ENCODE data around the gene PPP1R1C. TPM values are rescaled to one million over a fixed set of nuclear protein-coding genes. Genes with fewer than 3 reads are reported as not detected.

Gene PPP1R1C
- total and polyA plus RNA-seq, 2 of the 13 experiments (the other 11 are each of a cell fraction or from before 2014, with no cell fraction given) = 1.5 to 3.5 TPM

DNA sequence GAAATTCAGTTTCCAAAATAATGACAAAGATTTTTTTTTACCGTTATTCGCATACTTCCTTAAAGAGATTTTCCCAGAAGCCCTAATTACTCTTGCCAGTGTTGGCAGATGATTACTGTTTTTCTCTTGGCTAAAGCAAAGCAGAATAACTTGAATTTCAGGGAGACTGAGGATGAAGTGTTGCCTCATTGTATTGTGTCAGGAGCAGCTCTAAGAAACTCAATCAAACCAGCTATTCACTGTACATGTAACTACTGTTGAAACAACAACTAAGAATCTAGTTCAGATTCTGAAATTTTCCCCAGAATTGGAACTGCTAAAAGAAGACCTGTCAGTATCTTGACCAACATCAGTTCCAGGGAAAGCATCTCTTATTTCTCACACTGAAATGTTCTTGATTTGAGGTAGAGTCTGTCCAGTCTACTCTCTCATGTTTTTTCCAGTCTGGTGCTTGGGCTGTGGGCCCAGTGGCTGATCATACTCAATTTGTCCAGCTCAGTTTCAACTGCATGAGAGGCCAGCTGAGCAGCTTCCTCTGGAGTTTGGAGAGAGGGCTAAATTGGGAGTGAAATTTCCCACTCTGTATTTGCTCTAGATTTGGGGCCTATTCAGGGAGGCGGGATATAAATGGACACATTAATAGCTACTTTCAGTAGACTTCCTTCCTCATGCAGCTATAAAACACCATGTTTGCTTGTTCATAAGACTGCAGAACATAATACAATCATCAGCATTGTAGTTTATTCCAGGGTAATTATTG is 78.5 kb downstream of the PPP1R1C start:
- FAIRE-seq (no peak), DNase-seq (ENCODE audit: low spot score) (no peak), ATAC-seq (no peak)
- TF ChIP-seq SALL2 (CRISPR knock-in tag; IDR thresholded peaks at IDR 0.05) (no peak), CBX5 (CRISPR knock-in tag; IDR thresholded peaks at IDR 0.05; ENCODE audit: borderline replicate concordance) (no peak), ZFP36L1 (CRISPR knock-in tag; IDR thresholded peaks at IDR 0.05) (no peak), KLF6 (CRISPR knock-in tag; IDR thresholded peaks at IDR 0.05) (no peak), ZNF3 (CRISPR knock-in tag; IDR thresholded peaks at IDR 0.05) (no peak), SRSF9 (IDR thresholded peaks at IDR 0.05; ENCODE audit: borderline replicate concordance, insufficient read depth, low read depth, low read length, poor library complexity, severe bottlenecking) (no peak), IRX3 (CRISPR knock-in tag; IDR thresholded peaks at IDR 0.05; ENCODE audit: borderline replicate concordance, low read depth) (no peak), ONECUT2 (CRISPR knock-in tag; IDR thresholded peaks at IDR 0.05) (no peak), EP300 (IDR thresholded peaks at IDR 0.05; ENCODE audit: low read depth in 2 of 2, low read length in 2 of 2) (no peak), EP300 (CRISPR knock-in tag; IDR thresholded peaks at IDR 0.05; ENCODE audit: borderline replicate concordance) (no peak), DNMT1 (CRISPR knock-in tag; IDR thresholded peaks at IDR 0.05) (no peak), ISL2 (CRISPR knock-in tag; IDR thresholded peaks at IDR 0.05) (no peak), ZNF713 (CRISPR knock-in tag; IDR thresholded peaks at IDR 0.05) (no peak), TFDP1 (CRISPR knock-in tag; IDR thresholded peaks at IDR 0.05; ENCODE audit: borderline replicate concordance) (no peak), POGK (CRISPR knock-in tag; conservative IDR thresholded peaks at IDR 0.05) (no peak), CAMTA2 (CRISPR knock-in tag; IDR thresholded peaks at IDR 0.05; ENCODE audit: borderline replicate concordance) (no peak), FLYWCH1 (CRISPR knock-in tag; IDR thresholded peaks at IDR 0.05) (no peak), TAF15 (IDR thresholded peaks at IDR 0.05; ENCODE audit: low read depth, low read length, poor library complexity, severe bottlenecking) (no peak)
- TF ChIP-seq, protein P1, sequence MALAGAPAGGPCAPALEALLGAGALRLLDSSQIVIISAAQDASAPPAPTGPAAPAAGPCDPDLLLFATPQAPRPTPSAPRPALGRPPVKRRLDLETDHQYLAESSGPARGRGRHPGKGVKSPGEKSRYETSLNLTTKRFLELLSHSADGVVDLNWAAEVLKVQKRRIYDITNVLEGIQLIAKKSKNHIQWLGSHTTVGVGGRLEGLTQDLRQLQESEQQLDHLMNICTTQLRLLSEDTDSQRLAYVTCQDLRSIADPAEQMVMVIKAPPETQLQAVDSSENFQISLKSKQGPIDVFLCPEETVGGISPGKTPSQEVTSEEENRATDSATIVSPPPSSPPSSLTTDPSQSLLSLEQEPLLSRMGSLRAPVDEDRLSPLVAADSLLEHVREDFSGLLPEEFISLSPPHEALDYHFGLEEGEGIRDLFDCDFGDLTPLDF (CRISPR knock-in tag; IDR thresholded peaks at IDR 0.05) = no peak
- Histone ChIP-seq H3K9ac (ENCODE audit: insufficient read depth, low read depth, low read length) (no peak overlapping the region), H2AFZ (ENCODE audit: low read length) (no peak overlapping the region), H3K36me3 (replicated peaks in 1 of 2; ENCODE audit: control insufficient read depth in 1 of 2, insufficient read depth in 2 of 2, low read length in 2 of 2) (no peaks in the 10 kb centered on the region), H3K9me3 (ENCODE audit: low read length) (no peaks in the 10 kb centered on the region), H3K4me2 (ENCODE audit: low read depth, low read length) (no peak overlapping the region), H3K4me3 (replicated peaks in 1 of 3; ENCODE audit: insufficient read depth in 1 of 3, low read depth in 2 of 3, low read length in 3 of 3) (no peak overlapping the region), H3K27ac (ENCODE audit: extremely low read length, insufficient read depth, low read length) (no peak overlapping the region), H3K27me3 (ENCODE audit: control insufficient read depth in 1 of 2, insufficient read depth in 2 of 2, low read length in 2 of 2) (no peaks in the 10 kb centered on the region), H4K20me1 (ENCODE audit: insufficient read depth, low read length) (no peaks in the 10 kb centered on the region), H3K79me2 (ENCODE audit: insufficient read depth, low read length) (no peaks in the 10 kb centered on the region), H3K4me1 (ENCODE audit: insufficient read depth, low read length) (peaks cover 24% of the 10 kb centered on the region)
- in situ Hi-C loops (cut with HindIII; ENCODE audit: extremely low pct_ligation_motif_present, low pct_unique_long_range_greater_than_20kb) = no loop called here
- WGBS (ENCODE audit: low lambda C conversion rate) = 99% methylated on average over 3 of the region's 3 CpGs
- CTCF ChIA-PET (ENCODE audit: low intra/inter-chr PET ratio, low total read pairs) = no interaction called here
- no TSS peak for BruUV-seq (replicated peaks)
- intact Hi-C loops (cut with micrococcal nuclease; ENCODE audit: unreplicated experiment) = no loop called here
- POLR2A ChIA-PET = no interaction called here
